Measurements from ENCODE around the gene HGFAC.
A peak's percentile ranks its signal among the peaks of the same experiment; 100 is the strongest.

HGFAC gene

GRCh38 chr4:3476936-3477749, 35.4 kb downstream of the HGFAC start:
- DNase-seq, result no peak

- DNase-seq, result no peak
Observed at GRCh38 chr4:3477750-3478430, 36.1 kb downstream of the HGFAC start.

GRCh38 chr4:3478446-3479357, 36.9 kb downstream of the HGFAC start:
- DNase-seq, result no peak

- DNase-seq, result no peak
Observed at GRCh38 chr4:3479358-3480101, 37.8 kb downstream of the HGFAC start.

- peak; percentile 27 for DNase-seq
Observed at GRCh38 chr4:3480528-3481112, 38.9 kb downstream of the HGFAC start.

- DNase-seq, result no peak
Observed at GRCh38 chr4:3481113-3481531, 39.4 kb downstream of the HGFAC start.

GRCh38 chr4:3481783-3482393, 40.1 kb downstream of the HGFAC start:
- no peak for DNase-seq

GRCh38 chr4:3482707-3483106, 40.9 kb downstream of the HGFAC start:
- DNase-seq, result no peak

- no peak for DNase-seq
Observed at GRCh38 chr4:3483471-3483921, 41.7 kb downstream of the HGFAC start.

- no peak for DNase-seq
Observed at GRCh38 chr4:3484057-3484973, 42.5 kb downstream of the HGFAC start.

- no peak for DNase-seq
Observed at GRCh38 chr4:3485011-3485791, 43.4 kb downstream of the HGFAC start.

GRCh38 chr4:3485886-3486540, 44.2 kb downstream of the HGFAC start:
- DNase-seq, result no peak

GRCh38 chr4:3486541-3487540, 45.1 kb downstream of the HGFAC start:
- DNase-seq, result no peak

GRCh38 chr4:3487861-3488260, 46.1 kb downstream of the HGFAC start:
- no peak for DNase-seq

- no peak for DNase-seq
Observed at GRCh38 chr4:3488820-3489219, 47.1 kb downstream of the HGFAC start.

GRCh38 chr4:3489451-3489962, 47.7 kb downstream of the HGFAC start:
- DNase-seq, result no peak

- no peak for DNase-seq
Observed at GRCh38 chr4:3491681-3492405, 50.1 kb downstream of the HGFAC start.
